Mesenchymal stem cell (in vitro differentiated cells and primary cell): ENCODE data around the gene DOK5.

ENCODE experiments used
- DNase-seq: peaks from one replicate; pipeline ENCODE4 v3.0.0-alpha.2; 2013
- H2AFZ ChIP-seq: one replicate; pipeline ENCODE4 v1.6.1; 2013; ENCODE audit warnings: low read depth, mild to moderate bottlenecking, control low read depth, inconsistent platforms, low read length, moderate library complexity
- H2AK5ac ChIP-seq: 2 replicates; pipeline ENCODE4 v1.6.1; 2013; ENCODE audit warnings: low read length, moderate library complexity, mild to moderate bottlenecking, inconsistent platforms; ENCODE audit not compliant: severe bottlenecking
- H2BK120ac ChIP-seq: one replicate; pipeline ENCODE4 v1.6.1; 2013; ENCODE audit warnings: low read depth, mild to moderate bottlenecking, inconsistent platforms, low read length, moderate library complexity
- H2BK12ac ChIP-seq, 2 experiments: one replicate each; pipeline ENCODE4 v1.6.1; 2013; ENCODE audit warnings: inconsistent platforms in 2 of 2, low read length in 2 of 2, mild to moderate bottlenecking in 2 of 2, moderate library complexity in 2 of 2, control low read depth in 1 of 2
- H2BK15ac ChIP-seq: one replicate; pipeline ENCODE4 v1.6.1; 2013; ENCODE audit warnings: mild to moderate bottlenecking, low read depth, inconsistent platforms; ENCODE audit not compliant: poor library complexity, severe bottlenecking
- H2BK5ac ChIP-seq: 2 replicates; pipeline ENCODE4 v1.6.1; 2013; ENCODE audit warnings: low read depth, mild to moderate bottlenecking, low read length, control low read depth, inconsistent platforms; ENCODE audit not compliant: poor library complexity, severe bottlenecking
- H3K14ac ChIP-seq, 2 experiments: one replicate each; pipeline ENCODE4 v1.6.1; 2013; ENCODE audit warnings: inconsistent platforms in 2 of 2, low read length in 2 of 2, control low read depth in 1 of 2, mild to moderate bottlenecking in 1 of 2, moderate library complexity in 1 of 2
- H3K18ac ChIP-seq, 2 experiments: one replicate each; pipeline ENCODE4 v1.6.1; 2013; ENCODE audit warnings: inconsistent platforms in 2 of 2, low read length in 2 of 2, control low read depth in 1 of 2, low read depth in 1 of 2, mild to moderate bottlenecking in 1 of 2
- H3K23ac ChIP-seq, 2 experiments: one replicate each; pipeline ENCODE4 v1.6.1; 2013; ENCODE audit warnings: inconsistent platforms in 2 of 2, low read length in 2 of 2, mild to moderate bottlenecking in 2 of 2, moderate library complexity in 2 of 2, control low read depth in 1 of 2
- H3K27ac ChIP-seq: 2 replicates; pipeline ENCODE4 v1.5.1; 2013; ENCODE audit warnings: mild to moderate bottlenecking, moderate library complexity, low read length, control low read depth, inconsistent platforms; ENCODE audit not compliant: poor library complexity, severe bottlenecking
- H3K27me3 ChIP-seq, 2 experiments: 2 replicates each; pipeline versions ENCODE4 v1.6.1 to v1.7.0; 2013; ENCODE audit warnings: low read length in 2 of 2, mild to moderate bottlenecking in 2 of 2, moderate library complexity in 2 of 2, control low read depth in 1 of 2, inconsistent platforms in 1 of 2; ENCODE audit not compliant: control insufficient read depth in 1 of 2, insufficient read depth in 1 of 2
- H3K36me3 ChIP-seq, 2 experiments: 2 replicates each; pipeline versions ENCODE4 v1.6.1 to v1.7.0; 2013; ENCODE audit warnings: low read length in 2 of 2, control low read depth in 1 of 2, inconsistent platforms in 1 of 2, low read depth in 1 of 2, mild to moderate bottlenecking in 1 of 2; ENCODE audit not compliant: insufficient read depth in 2 of 2, control insufficient read depth in 1 of 2
- H3K4ac ChIP-seq, 2 experiments: one replicate each; pipeline ENCODE4 v1.6.1; 2013; ENCODE audit warnings: inconsistent platforms in 2 of 2, low read length in 2 of 2, mild to moderate bottlenecking in 2 of 2, moderate library complexity in 2 of 2, control low read depth in 1 of 2, low read depth in 1 of 2
- H3K4me1 ChIP-seq: 2 replicates; pipeline ENCODE4 v1.6.1; 2013; ENCODE audit warnings: low read depth, low read length, control low read depth; ENCODE audit not compliant: control insufficient read depth, insufficient read depth
- H3K4me2 ChIP-seq: 2 replicates; pipeline ENCODE4 v1.6.1; 2013; ENCODE audit warnings: low read length, mild to moderate bottlenecking, inconsistent platforms; ENCODE audit not compliant: poor library complexity, severe bottlenecking
- H3K4me3 ChIP-seq, 2 experiments: 2 replicates each; pipeline versions ENCODE4 v1.5.1 to v1.7.0; 2013; ENCODE audit warnings: low read length in 2 of 2, mild to moderate bottlenecking in 2 of 2, control low read depth in 1 of 2, low read depth in 1 of 2; ENCODE audit not compliant: insufficient read depth in 1 of 2
- H3K79me1 ChIP-seq: replicated peaks from 2 replicates; pipeline ENCODE4 v1.6.1; 2013; ENCODE audit warnings: mild to moderate bottlenecking, control low read depth, low read length, inconsistent platforms; ENCODE audit not compliant: poor library complexity, severe bottlenecking
- H3K9ac ChIP-seq: 2 replicates; pipeline ENCODE4 v1.7.0; 2013; ENCODE audit warnings: mild to moderate bottlenecking, low read length, moderate library complexity
- H3K9me3 ChIP-seq: 2 replicates; pipeline ENCODE4 v1.7.0; 2013; ENCODE audit warnings: mild to moderate bottlenecking, low read length; ENCODE audit not compliant: control insufficient read depth
- H4K8ac ChIP-seq: one replicate; pipeline ENCODE4 v1.6.1; 2013; ENCODE audit warnings: inconsistent platforms, mild to moderate bottlenecking, low read length, moderate library complexity
- H4K91ac ChIP-seq: one replicate; pipeline ENCODE4 v1.6.1; 2013; ENCODE audit warnings: mild to moderate bottlenecking, low read length, inconsistent platforms
- WGBS: methylation state at CpG from one replicate; pipeline ENCODE4 v1.1.7; 2013; ENCODE audit warnings: mixed read lengths; 5-methylcytosine and 5-hydroxymethylcytosine counted together

DOK5 gene

GRCh38 chr20:54698373-54698772 is 223.0 kb downstream of the DOK5 start:
- H3K9me3 ChIP-seq: no peaks in the 10 kb centered on the region
- H4K8ac ChIP-seq: no peak overlapping the region
- no peaks in the 10 kb centered on the region for H3K27me3 ChIP-seq
- no peak overlapping the region for H2BK120ac ChIP-seq
- no peak overlapping the region for H2AFZ ChIP-seq
- no peak overlapping the region for H3K9ac ChIP-seq
- 17% methylated on average over 1 of the region's 1 CpG for WGBS
- no peak overlapping the region for H3K18ac ChIP-seq
- H3K4me1 ChIP-seq: no peaks in the 10 kb centered on the region
- H3K27ac ChIP-seq: no peak overlapping the region
- H3K79me1 ChIP-seq: no peaks in the 10 kb centered on the region
- H3K4me3 ChIP-seq: no peak overlapping the region
- no peak overlapping the region for H2AK5ac ChIP-seq
- no peak overlapping the region for H4K91ac ChIP-seq
- no peak overlapping the region for H3K23ac ChIP-seq
- H2BK5ac ChIP-seq: no peak overlapping the region
- H3K4me2 ChIP-seq: no peak overlapping the region
- H3K36me3 ChIP-seq: no peaks in the 10 kb centered on the region
- H2BK15ac ChIP-seq: no peak overlapping the region
- H2BK12ac ChIP-seq: no peak overlapping the region
- no peak overlapping the region for H3K14ac ChIP-seq
- no peak for DNase-seq
- H3K4ac ChIP-seq: no peak overlapping the region
